RWPE1 (cell line): ENCODE measurements around the gene EEF2KMT.
"Not testable (repeated sequence)": the region's sequence is repeated elsewhere in the genome, so short reads cannot be mapped to it uniquely, and the experiment has no call there.

ENCODE experiments used
- CTCF ChIA-PET: fragments of 350-600 bp; sonication (Branson Sonifier 250); formaldehyde crosslinking; extraction: SDS; loops from one replicate; lab custom pipeline; 2021; lab: Yijun Ruan, JAX
- POLR2A ChIA-PET: fragments of 400-600 bp; formaldehyde crosslinking; extraction: SDS; loops from one replicate; lab custom pipeline; 2020; ENCODE audit warnings: antibody characterized with exemption; ENCODE audit not compliant: low non-redundant PET; lab: Yijun Ruan, JAX
- DNase-seq: peaks from one replicate; pipeline ENCODE4 v3.0.0; 2012; ENCODE audit warnings: low spot score
- H3K27ac ChIP-seq: fragments of 450-650 bp; 2 replicates; pipeline ENCODE4 v1.5.1; 2017
- TF ChIP-seq, protein P1 (sequence below): fragments of 450-650 bp; conservative IDR thresholded peaks from 2 replicates; pipeline ENCODE4 v1.5.1; 2017; ENCODE audit warnings: low read depth, mild to moderate bottlenecking

Gene EEF2KMT

DNA sequence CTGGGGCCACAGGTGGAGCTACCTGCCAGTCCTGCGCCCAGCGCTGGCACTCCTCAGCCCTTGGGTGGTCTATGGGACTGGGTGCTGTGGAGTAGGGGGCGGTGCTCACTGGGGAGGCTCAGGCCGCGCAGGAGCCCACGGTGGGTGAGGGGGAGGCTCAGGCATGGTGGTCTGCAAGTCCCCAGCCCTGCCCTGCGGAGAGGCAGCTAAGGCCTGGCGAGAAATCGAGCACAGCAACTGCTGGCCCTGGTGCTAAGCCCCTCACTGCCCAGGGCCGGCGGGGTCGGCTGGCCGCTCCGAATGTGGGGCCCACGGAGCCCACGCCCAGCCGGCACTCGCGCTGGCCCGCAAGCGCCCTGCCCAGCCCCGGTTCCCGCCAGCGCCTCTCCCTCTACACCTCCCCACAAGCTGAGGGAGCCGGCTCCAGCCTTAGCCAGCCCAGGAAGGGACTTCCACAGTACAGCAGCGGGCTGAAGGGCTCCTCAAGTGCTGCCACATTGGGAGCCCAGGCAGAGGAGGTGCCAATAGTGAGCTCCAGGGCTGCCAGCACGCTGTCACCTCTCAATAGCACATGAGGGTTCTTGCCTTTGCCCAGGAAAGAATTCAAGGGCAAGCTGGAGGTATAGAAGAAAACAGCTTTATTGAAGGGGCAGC lies 11.0 kb upstream of the EEF2KMT start:
- no peak overlapping the region for H3K27ac ChIP-seq
- POLR2A ChIA-PET, result no interaction called here
- TF ChIP-seq, protein P1, sequence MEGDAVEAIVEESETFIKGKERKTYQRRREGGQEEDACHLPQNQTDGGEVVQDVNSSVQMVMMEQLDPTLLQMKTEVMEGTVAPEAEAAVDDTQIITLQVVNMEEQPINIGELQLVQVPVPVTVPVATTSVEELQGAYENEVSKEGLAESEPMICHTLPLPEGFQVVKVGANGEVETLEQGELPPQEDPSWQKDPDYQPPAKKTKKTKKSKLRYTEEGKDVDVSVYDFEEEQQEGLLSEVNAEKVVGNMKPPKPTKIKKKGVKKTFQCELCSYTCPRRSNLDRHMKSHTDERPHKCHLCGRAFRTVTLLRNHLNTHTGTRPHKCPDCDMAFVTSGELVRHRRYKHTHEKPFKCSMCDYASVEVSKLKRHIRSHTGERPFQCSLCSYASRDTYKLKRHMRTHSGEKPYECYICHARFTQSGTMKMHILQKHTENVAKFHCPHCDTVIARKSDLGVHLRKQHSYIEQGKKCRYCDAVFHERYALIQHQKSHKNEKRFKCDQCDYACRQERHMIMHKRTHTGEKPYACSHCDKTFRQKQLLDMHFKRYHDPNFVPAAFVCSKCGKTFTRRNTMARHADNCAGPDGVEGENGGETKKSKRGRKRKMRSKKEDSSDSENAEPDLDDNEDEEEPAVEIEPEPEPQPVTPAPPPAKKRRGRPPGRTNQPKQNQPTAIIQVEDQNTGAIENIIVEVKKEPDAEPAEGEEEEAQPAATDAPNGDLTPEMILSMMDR, result no peak
- no peak for DNase-seq
- CTCF ChIA-PET, result interaction anchor here (0.7 kb wide), 1 partner anchor 195 kb away, joined by 3 read pairs; no protein-coding TSS in a partner anchor

DNA sequence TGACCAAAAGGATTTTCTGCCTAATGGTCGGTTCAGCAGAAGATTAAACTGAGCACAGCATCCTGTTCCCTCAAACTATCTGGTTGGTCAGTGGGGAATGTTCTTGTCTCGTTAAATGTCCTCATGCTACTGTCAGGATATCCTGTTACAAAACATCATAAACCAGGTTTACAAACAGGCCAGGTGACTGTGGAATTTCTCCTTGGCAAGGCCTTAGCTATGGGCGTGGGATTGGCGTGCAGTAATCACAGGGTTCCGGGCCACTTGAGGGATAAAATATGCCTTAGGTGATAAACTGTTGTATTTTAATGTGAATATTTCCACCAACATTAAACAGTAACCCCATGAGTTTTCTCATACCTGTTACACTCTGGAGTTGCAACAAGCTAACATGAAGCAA lies 7.4 kb upstream of the EEF2KMT start:
- CTCF ChIA-PET, H3K27ac ChIP-seq, DNase-seq, POLR2A ChIA-PET: not testable (repeated sequence)

DNA sequence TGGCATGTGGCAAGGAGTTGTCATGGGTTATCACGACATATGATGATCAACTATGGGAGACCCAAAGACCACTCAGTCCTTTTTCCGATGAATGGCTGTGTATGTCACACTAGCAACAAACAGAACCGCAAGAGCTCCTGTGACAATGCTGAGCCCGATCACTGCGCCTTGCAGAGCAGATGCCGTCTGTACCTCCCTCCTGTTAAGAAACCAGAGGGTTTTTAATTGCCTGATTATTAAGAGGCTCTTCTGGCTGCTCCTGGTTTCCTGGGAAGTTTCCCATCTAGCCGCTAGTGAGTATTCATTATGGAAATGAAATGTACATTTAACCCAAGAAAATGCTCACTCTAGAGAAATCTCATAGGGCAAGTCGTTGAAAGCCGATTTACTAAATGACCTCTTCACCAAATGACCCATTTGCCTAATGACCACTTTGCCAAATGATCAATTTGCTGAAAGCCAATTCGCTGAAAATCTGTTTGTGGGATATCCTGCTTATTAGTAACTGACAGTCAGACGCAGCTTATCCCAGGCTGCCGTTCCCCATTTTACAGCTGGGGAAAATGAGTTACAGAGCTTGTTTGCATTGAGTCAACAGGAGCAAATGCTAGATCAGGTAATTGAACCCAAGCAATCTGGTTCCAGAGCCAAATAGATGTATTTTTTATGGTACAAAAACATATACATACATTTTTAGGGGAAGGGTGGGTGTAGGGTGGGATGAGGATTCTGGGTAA lies 5.9 kb upstream of the EEF2KMT start:
- CTCF ChIA-PET, result interaction anchor here (0.6 kb wide), 1 partner anchor 138 kb away, joined by 3 read pairs; no protein-coding TSS in a partner anchor
- DNase-seq, POLR2A ChIA-PET, H3K27ac ChIP-seq: not testable (repeated sequence)

DNA sequence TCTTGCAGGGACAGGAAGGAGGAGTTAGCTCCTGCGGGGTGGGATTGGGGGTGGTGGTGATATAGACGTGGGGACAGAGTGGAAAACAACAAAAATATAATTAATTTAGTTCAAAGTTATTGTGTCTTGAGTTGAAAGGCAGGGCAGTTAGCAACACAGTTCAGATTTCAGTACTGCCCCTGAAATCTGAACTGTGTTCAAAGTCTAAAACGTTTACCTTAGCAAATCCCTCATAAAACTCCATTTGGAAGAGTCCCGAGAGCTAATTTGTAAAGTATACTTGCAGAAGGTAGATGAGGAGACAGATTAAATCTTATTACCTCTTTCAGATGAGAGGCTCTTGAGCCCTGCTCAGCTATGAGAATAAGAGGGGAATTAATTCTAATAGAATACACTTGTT lies 1.6 kb upstream of the EEF2KMT start:
- DNase-seq, H3K27ac ChIP-seq, CTCF ChIA-PET, POLR2A ChIA-PET: not testable (repeated sequence)

DNA sequence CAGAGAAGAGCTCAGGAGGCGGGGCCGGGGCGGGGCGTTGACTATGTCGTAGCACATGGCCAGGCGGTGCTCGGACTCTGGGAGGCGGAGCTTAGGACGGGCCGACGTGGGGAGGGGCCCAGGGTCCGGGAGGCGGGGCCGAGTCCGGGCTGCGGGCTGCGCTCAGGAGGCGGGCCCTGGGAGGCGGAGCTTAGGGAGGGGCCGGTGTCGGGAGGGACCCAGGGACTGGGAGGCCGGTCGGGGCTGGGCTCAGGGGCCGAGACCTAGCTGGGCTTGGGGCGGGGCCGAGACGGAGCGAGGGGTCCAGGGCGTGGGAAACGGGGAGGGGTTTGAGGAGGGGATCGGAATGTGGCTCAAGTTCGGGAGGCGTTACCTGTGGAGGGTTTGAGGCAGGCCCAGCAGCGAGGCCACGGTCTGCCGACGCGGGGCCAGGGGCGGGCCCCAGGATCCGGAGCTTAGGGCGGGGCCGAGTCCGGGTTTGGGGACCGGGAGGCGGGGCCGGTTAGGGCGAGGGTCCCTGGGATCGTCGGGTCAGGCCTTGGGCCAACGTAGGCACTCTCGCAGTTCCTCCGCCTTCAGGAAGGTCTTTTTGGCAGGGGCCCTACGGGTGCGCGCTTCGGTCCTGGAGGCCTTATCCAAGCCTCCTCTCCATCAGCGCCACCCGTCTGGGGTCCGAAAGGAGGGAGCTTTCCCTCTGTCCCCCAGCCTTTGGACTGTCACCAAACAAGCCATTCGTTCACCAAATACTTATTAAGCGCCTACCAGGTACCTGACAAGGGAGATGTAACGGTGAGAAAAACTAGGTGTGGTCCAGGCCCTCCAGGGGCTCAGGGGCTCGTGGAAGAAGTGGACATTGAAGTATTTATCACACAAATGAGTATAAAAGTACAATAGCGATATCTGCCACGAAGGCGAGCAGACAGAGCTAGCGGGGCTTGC lies 895 bp upstream of the EEF2KMT start:
- POLR2A ChIA-PET, result interaction anchor here (0.5 kb wide), 1 partner anchor 853 kb away, joined by 3 read pairs; no protein-coding TSS in a partner anchor
- CTCF ChIA-PET, result not testable (repeated sequence)
- peak overlapping the region; percentile 68 for H3K27ac ChIP-seq
- peak; percentile 18 for DNase-seq

DNA sequence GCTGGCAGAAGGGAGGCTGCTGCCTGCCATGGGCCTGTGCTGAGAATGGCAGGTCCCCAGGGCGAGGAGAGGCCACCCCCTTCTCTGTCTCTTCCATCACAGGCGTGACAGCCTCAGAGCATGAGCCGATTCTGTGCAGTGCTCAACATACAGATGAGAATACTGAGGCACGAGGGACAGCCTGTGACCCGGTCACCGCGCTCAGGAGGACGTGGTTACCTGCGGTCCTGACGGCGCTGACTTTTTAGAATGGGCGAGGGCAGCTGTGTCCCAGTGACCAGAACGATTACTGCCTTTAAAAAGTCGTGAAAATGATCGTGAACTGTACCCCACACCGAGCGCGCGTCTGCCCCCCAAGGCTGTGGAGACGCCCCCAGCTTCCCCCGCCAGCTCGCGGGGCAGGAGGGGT lies 530 bp downstream of the EEF2KMT start:
- CTCF ChIA-PET, DNase-seq, POLR2A ChIA-PET: not testable (repeated sequence)
- peak overlapping the region; percentile 68 for H3K27ac ChIP-seq

DNA sequence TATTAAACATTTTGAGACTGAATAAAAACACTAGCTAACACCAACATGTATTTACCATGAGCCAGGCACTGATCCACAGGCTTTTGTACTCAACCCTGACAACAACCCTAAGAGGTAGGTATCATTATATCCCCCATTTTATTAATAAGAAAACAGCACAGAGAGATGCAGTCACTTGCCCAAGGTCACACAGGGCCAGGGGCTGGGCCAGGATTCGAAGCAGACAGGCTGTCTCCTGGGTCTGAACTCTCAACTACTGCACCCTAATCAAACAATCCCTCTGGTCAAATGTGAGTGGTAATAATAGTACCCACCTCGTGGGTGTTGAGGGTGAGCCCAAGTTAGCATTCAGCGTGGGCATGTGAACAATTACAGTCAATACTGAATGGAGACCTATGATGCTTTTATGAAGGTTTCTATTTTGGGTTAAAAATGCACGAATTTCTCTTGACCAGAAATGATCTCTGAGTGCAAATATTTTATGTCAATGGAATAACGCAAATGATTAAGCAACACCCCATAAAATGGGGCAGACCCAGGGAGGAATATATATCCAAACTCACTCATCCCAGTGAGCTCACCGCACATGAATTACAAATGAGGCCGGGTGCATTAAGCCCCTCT lies 1.0 kb downstream of the EEF2KMT start:
- H3K27ac ChIP-seq, DNase-seq, POLR2A ChIA-PET, CTCF ChIA-PET: not testable (repeated sequence)

DNA sequence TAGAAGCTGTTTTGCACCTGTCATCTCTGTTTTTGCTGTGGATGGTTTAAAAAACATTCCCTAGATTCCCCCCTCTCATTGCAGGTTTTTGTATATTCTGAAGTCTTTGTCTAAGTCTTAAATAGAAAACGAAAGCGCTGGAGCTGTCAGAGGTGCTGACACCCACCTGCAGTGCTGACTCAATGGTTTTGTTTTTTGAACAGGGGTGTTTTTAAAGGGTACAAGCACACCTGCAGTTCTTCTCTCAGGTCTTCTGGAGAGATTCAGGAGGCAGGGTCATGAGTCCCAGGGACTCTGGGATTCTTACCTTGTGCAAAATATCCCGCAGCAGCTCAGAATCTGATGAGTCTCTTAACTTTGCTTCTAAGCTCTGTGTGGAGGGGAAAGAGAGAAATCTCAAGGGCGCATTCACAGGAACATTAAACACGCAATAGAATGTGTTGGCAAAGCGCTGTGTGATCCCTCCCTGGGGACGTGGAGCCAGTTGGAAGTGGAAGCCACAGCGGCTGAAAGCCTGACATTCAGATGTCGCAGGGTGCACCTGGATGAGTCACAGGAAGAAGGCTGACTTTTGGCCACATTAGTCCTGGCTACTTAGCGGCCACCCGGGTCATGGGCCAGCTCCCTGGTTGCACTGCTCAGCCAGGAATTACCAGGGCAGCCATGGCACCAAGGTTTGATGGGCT lies 2.3 kb downstream of the EEF2KMT start:
- H3K27ac ChIP-seq, CTCF ChIA-PET, DNase-seq, POLR2A ChIA-PET: not testable (repeated sequence)

DNA sequence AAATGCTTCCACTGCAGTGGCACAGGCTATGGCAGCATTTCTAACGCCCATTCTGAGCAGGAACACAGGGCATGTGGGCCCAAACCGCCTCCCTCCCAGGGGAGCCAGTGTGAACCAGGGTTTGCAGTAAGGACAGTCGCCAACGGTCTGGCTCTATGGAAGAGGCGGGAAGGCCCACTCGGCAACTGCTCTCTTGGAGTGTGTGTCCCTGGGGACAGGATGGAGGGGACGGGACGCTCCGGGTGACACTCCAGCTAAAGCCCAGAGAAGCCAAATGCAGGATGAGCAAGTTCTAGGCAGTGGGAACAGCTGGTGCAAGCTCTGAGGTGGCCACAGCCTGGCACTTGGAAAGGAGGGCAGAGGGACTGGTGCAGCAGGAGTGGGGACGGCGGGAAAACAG lies 3.8 kb downstream of the EEF2KMT start:
- DNase-seq, CTCF ChIA-PET, H3K27ac ChIP-seq, POLR2A ChIA-PET: not testable (repeated sequence)

DNA sequence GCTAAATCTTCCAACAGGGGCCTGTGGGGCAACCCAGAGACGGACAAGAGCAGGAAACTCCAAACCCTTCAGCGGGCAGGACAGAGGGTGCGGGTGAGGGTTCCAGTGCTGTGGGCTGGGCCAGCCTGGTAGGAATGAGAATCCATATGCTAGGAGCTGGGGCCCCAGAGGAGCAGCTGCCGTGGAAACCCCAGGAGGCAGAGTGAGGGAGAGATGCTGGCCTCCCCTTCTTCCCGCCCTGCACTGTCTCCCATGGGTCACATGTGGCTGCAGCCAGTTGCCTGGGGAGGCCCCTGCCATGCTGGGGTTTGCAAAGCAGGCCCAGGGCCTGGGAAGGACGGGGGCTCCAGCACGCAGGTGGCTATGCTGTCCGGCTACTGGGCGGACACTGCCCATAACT lies 4.5 kb downstream of the EEF2KMT start:
- DNase-seq, POLR2A ChIA-PET, CTCF ChIA-PET, H3K27ac ChIP-seq: not testable (repeated sequence)

DNA sequence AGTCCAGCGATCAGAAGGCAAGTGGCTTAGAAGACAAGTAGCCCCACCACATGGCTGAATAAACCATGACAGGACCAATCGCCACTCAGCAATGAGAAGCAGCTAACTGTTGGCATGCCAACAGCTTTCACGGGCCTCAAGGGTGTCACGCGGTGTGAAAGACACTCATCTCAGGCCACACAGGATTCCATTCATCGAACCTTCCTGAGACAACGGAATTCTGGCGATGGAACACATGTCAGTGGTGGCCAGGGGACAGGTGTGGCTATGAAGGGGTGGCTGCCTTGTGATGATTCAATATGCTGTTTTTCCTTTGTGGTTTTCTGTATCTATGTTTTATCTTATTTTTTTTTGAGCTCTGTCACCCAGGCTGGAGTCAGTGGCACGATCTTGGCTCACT lies 7.0 kb downstream of the EEF2KMT start:
- POLR2A ChIA-PET, DNase-seq, H3K27ac ChIP-seq, CTCF ChIA-PET: not testable (repeated sequence)

DNA sequence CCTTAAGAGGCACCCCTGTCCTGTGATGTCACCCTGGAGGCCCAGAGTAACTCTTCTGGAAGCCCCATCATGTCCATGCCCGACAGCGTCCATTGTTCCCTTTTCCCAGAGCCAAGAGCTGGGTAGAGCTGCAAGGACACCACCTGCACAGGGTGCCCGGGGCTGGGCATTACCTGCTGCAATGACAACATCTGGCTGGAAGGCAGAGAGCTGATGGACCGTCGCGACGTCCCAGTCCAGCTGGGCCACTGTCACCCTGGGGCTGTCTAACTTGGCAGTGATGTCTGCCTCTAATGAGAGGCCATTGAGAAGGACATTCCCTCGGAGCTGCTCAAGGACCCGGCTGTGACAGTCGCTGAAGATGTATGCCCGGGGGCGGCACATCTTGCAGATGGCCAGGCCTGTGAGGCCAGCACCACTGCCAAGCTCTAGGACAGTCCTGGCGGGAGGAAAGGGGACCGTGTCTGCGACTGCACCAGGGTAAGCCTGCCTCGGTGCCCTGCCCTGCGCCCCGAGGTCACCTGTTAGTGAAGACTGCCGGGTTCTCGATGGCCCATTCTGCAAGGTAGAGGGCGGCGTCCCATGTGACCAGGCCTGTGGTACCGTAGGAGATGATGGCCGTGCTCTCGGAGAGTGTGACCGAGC lies 7.6 kb downstream of the EEF2KMT start:
- CTCF ChIA-PET, DNase-seq, POLR2A ChIA-PET, H3K27ac ChIP-seq: not testable (repeated sequence)

DNA sequence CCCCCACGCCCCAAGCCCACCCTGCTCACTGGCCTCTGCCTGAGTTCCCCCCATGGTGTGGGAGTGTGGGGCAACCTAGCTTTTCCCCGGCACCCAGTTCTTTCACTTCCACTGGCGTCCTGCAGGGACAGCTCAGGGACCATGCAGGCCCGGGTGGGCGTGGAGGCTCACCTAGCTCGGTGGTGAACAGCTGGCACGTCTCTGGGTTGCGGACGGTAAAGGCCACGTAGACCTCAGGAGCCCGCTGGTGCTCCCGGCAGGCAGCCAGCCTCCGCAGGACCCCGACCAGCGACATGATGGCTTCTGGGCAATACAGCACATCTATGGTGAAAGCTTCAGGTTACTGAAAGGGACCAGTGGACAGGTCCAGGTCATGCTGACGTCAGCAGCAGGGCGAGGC lies 8.7 kb downstream of the EEF2KMT start:
- H3K27ac ChIP-seq, POLR2A ChIA-PET, DNase-seq, CTCF ChIA-PET: not testable (repeated sequence)

DNA sequence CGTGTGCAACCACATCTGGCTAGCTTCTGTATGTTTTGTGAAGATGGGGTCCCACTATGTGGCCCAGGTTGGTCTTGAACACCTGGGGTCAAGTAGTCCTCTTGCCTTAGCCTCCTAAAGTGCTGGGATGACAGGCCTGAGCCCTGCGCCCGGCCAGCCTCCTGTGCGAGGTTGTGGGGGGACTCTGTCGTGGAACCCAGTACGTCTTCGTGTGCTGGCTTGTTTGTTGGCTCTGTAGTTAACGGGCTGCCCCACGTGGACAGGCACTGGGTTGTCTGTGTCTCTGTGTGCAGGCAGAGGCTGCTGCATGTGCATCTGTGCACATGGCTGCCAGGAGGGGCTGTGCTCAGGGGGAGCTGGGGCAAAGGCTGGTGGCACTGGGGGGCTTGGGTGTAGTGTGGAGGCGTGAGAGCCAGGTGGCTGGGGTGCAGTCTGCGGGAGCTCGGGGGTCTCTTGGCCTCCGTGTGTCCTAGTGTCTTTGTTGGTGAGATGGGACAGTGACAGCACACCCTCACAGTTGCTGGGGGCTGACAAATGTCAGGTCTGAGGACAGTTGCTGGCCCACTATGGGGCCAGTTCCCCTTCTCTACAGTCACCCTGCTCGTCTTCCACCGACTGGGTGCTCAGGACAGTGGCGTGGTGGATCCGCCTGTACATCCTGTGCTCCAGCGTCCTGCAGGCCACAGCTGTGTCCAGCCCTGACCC lies 9.4 kb downstream of the EEF2KMT start:
- CTCF ChIA-PET, POLR2A ChIA-PET, DNase-seq, H3K27ac ChIP-seq: not testable (repeated sequence)
